Measurements from ENCODE around the gene SEC23A.

DNA sequence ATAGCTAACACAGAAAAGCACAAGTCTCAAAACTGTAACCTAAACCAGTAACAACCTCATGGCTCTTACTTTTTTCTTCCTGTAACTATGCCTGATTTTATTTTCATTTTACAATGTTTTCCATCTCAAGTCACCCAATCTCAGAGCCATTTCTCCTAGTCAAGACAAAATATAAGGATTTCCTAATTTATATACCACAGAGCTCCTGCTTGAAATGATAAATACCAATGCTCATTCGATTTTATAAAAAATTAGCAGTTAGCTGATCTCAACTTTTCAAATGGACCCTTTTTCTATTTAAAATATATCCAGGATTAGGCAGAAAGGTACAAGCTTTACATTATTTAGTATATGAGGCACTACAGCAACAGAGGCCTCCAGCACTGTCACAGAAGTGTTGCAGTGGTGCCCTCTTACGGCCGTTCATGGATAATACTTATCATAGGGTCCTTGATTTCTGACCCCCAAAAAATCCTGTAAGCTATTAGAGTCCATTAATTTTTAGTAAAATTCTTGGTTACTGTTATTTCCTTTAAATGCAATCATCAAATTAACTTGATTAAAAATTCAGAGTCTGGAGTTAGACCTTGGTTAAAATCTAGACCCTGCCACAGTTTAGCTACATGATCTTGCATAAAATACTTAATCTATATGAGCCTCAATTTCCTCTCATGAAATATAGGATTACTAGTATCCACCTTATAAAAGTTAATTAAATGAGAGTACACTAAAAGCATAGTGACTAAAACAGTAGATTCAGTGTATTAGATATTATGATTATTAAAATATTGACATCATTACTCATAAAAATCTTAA is 68.3 kb downstream of the SEC23A start:
- TF ChIP-seq POLR2AphosphoS5 (IDR thresholded peaks at IDR 0.05; ENCODE audit: low read depth, low read length), result no peak
- no peak for TF ChIP-seq POLR2A (IDR thresholded peaks at IDR 0.05; ENCODE audit: low read depth, low read length)
- TF ChIP-seq POU2F2 (IDR thresholded peaks at IDR 0.05; ENCODE audit: low read depth, low read length), result no peak
- TF ChIP-seq PAX5 (IDR thresholded peaks at IDR 0.05; ENCODE audit: insufficient read depth, low read length, severe bottlenecking), result no peak

Data from GM12891 (cell line).